K562 (cell line): ENCODE results near the gene ALDH5A1. TPM values are rescaled to one million over a fixed set of nuclear protein-coding genes. Genes with fewer than 3 reads are reported as not detected.
A peak's percentile ranks its signal among the peaks of the same experiment; 100 is the strongest.

ENCODE experiments used
- E2F4 ChIP-seq: sonication (generic); formaldehyde crosslinking; IDR thresholded peaks from 2 replicates; pipeline ENCODE4 v1.8.0; 2022; ENCODE audit warnings: mild to moderate bottlenecking, low read depth, missing genetic modification reagents
- NR2C1 ChIP-seq, 2 experiments: fragments of 450-650 bp; IDR thresholded peaks; 2 replicates each; pipeline ENCODE4 v1.6.1; 2017; ENCODE audit warnings: mild to moderate bottlenecking in 2 of 2, antibody characterized with exemption in 1 of 2, inconsistent platforms in 1 of 2, missing compliant biosample characterization in 1 of 2, missing genetic modification characterization in 1 of 2
- PTRF ChIP-seq: fragments of 450-650 bp; IDR thresholded peaks from 2 replicates; pipeline ENCODE4 v1.6.1; 2016; ENCODE audit warnings: mild to moderate bottlenecking, missing genetic modification characterization, missing compliant biosample characterization
- RBM14 ChIP-seq: fragments of 200-400 bp; formaldehyde crosslinking; IDR thresholded peaks from 2 replicates; pipeline ENCODE4 v1.6.1; 2018; ENCODE audit warnings: low read depth, mild to moderate bottlenecking, low read length, moderate library complexity, borderline replicate concordance; ENCODE audit not compliant: insufficient read depth
- SMARCE1 ChIP-seq: fragments of 450-650 bp; IDR thresholded peaks from 2 replicates; pipeline ENCODE4 v1.7.1; 2016; ENCODE audit warnings: mild to moderate bottlenecking
- ZFX ChIP-seq: sonication (generic); formaldehyde crosslinking; IDR thresholded peaks from 2 replicates; pipeline ENCODE4 v1.8.0; 2022; ENCODE audit warnings: mild to moderate bottlenecking, missing genetic modification reagents, moderate library complexity
- polyA plus RNA-seq, 8 experiments: library from polyadenylated mRNA; depleted of rRNA in 4 of 8; stranded (reverse) in 5 of 8; unstranded in 3 of 8; fragments of >200 nt; fragmentation: Nextera tagmentation in 2 of 8; fragmentation: Illumina TruSeq in 1 of 8; extraction: Ambion mirVana in 2 of 8; extraction: Trizol in 1 of 8; gene quantifications; 2 replicates each; pipeline versions ENCODE4 v1.2.1 to v1.2.3, GENCODE V29; 2011 to 2014; ENCODE audit warnings: inconsistent platforms in 1 of 8, missing spikeins in 1 of 8
- total RNA-seq, 7 experiments: library from RNA; depleted of rRNA in 6 of 7; stranded (reverse); fragments of >200 nt in 6 of 7; fragmentation: Illumina TruSeq in 2 of 7; extraction: Trizol in 2 of 7; gene quantifications; 2 replicates each; pipeline versions ENCODE4 v1.2.1 to v1.2.3, GENCODE V29; 2011 to 2021; ENCODE audit warnings: low replicate concordance in 1 of 7
- TF ChIP-seq, protein P1 (sequence below), 2 experiments: IDR thresholded peaks; 2 replicates each; pipeline ENCODE4 v1.6.1; 2012; ENCODE audit warnings: improper control_type of control experiment in 2 of 2, low read depth in 2 of 2, low read length in 2 of 2, borderline replicate concordance in 1 of 2
- TF ChIP-seq, protein P2 (sequence below): fragments of 250-450 bp; sonication (Bioruptor Pico); IDR thresholded peaks from 2 replicates; pipeline ENCODE4 v1.4.0; 2020
- TF ChIP-seq, protein P3 (sequence below): fragments of 250-450 bp; sonication (Bioruptor Pico); IDR thresholded peaks from 2 replicates; pipeline ENCODE4 v1.4.0; 2020; ENCODE audit warnings: borderline replicate concordance
- TF ChIP-seq, protein P4 (sequence below): fragments of 150-350 bp; conservative IDR thresholded peaks from 2 replicates; pipeline ENCODE4 v1.6.1; 2014; ENCODE audit warnings: low read length

ALDH5A1 gene
- total and polyA plus RNA-seq, 9 of the 15 experiments (the other 6 are each of a cell fraction or from before 2014, with no cell fraction given) = 2.2 to 19.7 (median 9.5) TPM

DNA sequence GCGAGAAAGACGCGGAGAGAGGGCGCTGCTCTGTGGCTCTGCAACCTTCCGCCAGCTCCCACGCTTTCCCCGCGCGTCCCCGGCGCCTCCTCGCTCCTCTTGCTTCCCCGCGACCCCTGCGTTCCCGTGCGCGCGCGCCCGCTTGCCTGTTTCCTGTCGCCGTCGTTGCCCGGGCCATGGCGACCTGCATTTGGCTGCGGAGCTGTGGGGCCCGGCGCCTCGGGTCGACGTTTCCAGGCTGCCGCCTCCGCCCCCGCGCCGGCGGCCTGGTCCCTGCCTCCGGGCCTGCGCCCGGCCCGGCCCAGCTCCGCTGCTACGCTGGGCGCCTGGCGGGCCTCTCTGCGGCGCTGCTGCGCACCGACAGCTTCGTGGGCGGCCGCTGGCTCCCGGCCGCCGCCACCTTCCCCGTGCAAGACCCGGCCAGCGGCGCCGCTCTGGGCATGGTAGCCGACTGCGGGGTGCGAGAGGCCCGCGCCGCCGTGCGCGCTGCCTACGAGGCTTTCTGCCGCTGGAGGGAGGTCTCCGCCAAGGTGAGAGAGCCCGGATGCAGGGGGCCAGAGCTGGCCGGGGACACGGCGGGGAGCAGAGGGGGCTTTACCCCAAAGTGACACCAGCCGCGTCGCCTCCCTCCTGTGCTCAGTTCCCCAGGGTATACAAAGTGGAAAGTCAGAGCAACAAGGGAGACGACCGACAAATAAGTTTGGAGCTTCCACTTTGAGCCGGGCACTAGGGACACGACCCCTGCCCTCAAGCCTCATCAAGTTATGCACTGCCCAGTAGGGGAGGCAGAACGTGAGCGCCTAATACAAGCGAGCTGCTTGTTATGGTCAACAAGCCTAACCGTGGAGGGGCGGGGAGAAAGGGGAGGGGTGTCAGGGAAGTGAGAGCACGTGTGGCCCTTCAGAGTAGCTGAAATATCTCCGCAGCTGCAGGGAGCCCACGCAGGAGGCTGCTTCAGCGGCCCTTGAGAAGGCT lies at the start of gene ALDH5A1 (continued):
- TF ChIP-seq, protein P1, sequence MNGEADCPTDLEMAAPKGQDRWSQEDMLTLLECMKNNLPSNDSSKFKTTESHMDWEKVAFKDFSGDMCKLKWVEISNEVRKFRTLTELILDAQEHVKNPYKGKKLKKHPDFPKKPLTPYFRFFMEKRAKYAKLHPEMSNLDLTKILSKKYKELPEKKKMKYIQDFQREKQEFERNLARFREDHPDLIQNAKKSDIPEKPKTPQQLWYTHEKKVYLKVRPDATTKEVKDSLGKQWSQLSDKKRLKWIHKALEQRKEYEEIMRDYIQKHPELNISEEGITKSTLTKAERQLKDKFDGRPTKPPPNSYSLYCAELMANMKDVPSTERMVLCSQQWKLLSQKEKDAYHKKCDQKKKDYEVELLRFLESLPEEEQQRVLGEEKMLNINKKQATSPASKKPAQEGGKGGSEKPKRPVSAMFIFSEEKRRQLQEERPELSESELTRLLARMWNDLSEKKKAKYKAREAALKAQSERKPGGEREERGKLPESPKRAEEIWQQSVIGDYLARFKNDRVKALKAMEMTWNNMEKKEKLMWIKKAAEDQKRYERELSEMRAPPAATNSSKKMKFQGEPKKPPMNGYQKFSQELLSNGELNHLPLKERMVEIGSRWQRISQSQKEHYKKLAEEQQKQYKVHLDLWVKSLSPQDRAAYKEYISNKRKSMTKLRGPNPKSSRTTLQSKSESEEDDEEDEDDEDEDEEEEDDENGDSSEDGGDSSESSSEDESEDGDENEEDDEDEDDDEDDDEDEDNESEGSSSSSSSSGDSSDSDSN (IDR thresholded peaks at IDR 0.05; ENCODE audit: borderline replicate concordance in 1 of 2, low read depth in 2 of 2, low read length in 2 of 2) = peak; percentile 81 to 93; a peak in 2 of 4 replicates
- TF ChIP-seq RBM14 (0 out of 2 replicates have a peak, but pooled peaks have one; percentile 77), PTRF (tag) (no peak), ZFX (peak; percentile 72), NR2C1 (IDR thresholded peaks at IDR 0.05) (no peak), NR2C1 (tag; IDR thresholded peaks at IDR 0.05) (peak; percentile 40; the same call in 1 of the 2 replicates), E2F4 (CRISPR knock-in tag) (no peak), SMARCE1 (no peak)
- TF ChIP-seq, protein P2, sequence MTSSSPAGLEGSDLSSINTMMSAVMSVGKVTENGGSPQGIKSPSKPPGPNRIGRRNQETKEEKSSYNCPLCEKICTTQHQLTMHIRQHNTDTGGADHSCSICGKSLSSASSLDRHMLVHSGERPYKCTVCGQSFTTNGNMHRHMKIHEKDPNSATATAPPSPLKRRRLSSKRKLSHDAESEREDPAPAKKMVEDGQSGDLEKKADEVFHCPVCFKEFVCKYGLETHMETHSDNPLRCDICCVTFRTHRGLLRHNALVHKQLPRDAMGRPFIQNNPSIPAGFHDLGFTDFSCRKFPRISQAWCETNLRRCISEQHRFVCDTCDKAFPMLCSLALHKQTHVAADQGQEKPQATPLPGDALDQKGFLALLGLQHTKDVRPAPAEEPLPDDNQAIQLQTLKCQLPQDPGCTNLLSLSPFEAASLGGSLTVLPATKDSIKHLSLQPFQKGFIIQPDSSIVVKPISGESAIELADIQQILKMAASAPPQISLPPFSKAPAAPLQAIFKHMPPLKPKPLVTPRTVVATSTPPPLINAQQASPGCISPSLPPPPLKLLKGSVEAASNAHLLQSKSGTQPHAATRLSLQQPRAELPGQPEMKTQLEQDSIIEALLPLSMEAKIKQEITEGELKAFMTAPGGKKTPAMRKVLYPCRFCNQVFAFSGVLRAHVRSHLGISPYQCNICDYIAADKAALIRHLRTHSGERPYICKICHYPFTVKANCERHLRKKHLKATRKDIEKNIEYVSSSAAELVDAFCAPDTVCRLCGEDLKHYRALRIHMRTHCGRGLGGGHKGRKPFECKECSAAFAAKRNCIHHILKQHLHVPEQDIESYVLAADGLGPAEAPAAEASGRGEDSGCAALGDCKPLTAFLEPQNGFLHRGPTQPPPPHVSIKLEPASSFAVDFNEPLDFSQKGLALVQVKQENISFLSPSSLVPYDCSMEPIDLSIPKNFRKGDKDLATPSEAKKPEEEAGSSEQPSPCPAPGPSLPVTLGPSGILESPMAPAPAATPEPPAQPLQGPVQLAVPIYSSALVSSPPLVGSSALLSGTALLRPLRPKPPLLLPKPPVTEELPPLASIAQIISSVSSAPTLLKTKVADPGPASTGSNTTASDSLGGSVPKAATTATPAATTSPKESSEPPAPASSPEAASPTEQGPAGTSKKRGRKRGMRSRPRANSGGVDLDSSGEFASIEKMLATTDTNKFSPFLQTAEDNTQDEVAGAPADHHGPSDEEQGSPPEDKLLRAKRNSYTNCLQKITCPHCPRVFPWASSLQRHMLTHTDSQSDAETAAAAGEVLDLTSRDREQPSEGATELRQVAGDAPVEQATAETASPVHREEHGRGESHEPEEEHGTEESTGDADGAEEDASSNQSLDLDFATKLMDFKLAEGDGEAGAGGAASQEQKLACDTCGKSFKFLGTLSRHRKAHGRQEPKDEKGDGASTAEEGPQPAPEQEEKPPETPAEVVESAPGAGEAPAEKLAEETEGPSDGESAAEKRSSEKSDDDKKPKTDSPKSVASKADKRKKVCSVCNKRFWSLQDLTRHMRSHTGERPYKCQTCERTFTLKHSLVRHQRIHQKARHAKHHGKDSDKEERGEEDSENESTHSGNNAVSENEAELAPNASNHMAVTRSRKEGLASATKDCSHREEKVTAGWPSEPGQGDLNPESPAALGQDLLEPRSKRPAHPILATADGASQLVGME = no peak
- TF ChIP-seq, protein P3, sequence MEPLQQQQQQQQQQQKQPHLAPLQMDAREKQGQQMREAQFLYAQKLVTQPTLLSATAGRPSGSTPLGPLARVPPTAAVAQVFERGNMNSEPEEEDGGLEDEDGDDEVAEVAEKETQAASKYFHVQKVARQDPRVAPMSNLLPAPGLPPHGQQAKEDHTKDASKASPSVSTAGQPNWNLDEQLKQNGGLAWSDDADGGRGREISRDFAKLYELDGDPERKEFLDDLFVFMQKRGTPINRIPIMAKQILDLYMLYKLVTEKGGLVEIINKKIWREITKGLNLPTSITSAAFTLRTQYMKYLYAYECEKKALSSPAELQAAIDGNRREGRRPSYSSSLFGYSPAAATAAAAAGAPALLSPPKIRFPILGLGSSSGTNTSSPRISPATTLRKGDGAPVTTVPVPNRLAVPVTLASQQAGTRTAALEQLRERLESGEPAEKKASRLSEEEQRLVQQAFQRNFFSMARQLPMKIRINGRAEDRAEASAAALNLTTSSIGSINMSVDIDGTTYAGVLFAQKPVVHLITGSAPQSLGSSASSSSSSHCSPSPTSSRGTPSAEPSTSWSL (CRISPR knock-in tag) = no peak
- TF ChIP-seq, protein P4, sequence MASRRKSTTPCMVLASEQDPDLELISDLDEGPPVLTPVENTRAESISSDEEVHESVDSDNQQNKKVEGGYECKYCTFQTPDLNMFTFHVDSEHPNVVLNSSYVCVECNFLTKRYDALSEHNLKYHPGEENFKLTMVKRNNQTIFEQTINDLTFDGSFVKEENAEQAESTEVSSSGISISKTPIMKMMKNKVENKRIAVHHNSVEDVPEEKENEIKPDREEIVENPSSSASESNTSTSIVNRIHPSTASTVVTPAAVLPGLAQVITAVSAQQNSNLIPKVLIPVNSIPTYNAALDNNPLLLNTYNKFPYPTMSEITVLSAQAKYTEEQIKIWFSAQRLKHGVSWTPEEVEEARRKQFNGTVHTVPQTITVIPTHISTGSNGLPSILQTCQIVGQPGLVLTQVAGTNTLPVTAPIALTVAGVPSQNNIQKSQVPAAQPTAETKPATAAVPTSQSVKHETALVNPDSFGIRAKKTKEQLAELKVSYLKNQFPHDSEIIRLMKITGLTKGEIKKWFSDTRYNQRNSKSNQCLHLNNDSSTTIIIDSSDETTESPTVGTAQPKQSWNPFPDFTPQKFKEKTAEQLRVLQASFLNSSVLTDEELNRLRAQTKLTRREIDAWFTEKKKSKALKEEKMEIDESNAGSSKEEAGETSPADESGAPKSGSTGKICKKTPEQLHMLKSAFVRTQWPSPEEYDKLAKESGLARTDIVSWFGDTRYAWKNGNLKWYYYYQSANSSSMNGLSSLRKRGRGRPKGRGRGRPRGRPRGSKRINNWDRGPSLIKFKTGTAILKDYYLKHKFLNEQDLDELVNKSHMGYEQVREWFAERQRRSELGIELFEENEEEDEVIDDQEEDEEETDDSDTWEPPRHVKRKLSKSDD = no peak
